HepG2 (cell line): ENCODE measurements around the gene LTC4S. TPM values are rescaled to one million over a fixed set of nuclear protein-coding genes. Genes with fewer than 3 reads are reported as not detected.

Source experiments
- GABPB1 ChIP-seq: IDR thresholded peaks from 2 replicates; pipeline ENCODE4 v1.6.1; 2016; ENCODE audit warnings: mild to moderate bottlenecking, missing genetic modification reagents, moderate library complexity, missing compliant biosample characterization
- HNRNPL ChIP-seq: fragments of 200-400 bp; formaldehyde crosslinking; IDR thresholded peaks from 2 replicates; pipeline ENCODE4 v1.6.1; 2017; ENCODE audit warnings: mild to moderate bottlenecking, low read depth, low read length
- HOXD1 ChIP-seq: sonication (generic); formaldehyde crosslinking; IDR thresholded peaks from 2 replicates; pipeline ENCODE4 v1.5.0; 2020; ENCODE audit warnings: missing genetic modification reagents
- KDM5A ChIP-seq: fragments of 200-600 bp; sonication (generic); IDR thresholded peaks from 2 replicates; pipeline ENCODE4 v1.7.0; 2018; ENCODE audit warnings: antibody characterized with exemption, mild to moderate bottlenecking, low read length, borderline replicate concordance
- MAFK ChIP-seq, 2 experiments: IDR thresholded peaks in 1 of 2; conservative IDR thresholded peaks in 1 of 2; 2 replicates each; pipeline ENCODE4 v1.6.1; 2011; ENCODE audit warnings: improper control_type of control experiment in 2 of 2, low read length in 2 of 2
- MED13 ChIP-seq: sonication (generic); formaldehyde crosslinking; IDR thresholded peaks from 2 replicates; pipeline ENCODE4 v1.5.0; 2020; ENCODE audit warnings: missing genetic modification reagents
- NCOA2 ChIP-seq: sonication (generic); formaldehyde crosslinking; IDR thresholded peaks from 2 replicates; pipeline ENCODE4 v1.8.0; 2022; ENCODE audit warnings: inconsistent platforms
- PCBP1 ChIP-seq: fragments of 200-400 bp; formaldehyde crosslinking; IDR thresholded peaks from 2 replicates; pipeline ENCODE4 v1.6.1; 2017; ENCODE audit warnings: mild to moderate bottlenecking, low read depth, low read length, borderline replicate concordance
- SKI ChIP-seq: fragments of 450-650 bp; IDR thresholded peaks from one replicate; pipeline ENCODE4 v1.6.1; 2018; ENCODE audit warnings: mild to moderate bottlenecking; ENCODE audit not compliant: partially characterized antibody
- SOX13 ChIP-seq, 3 experiments: fragments of 450-650 bp in 1 of 3; sonication (generic) in 1 of 3; formaldehyde crosslinking in 1 of 3; IDR thresholded peaks in 2 of 3; conservative IDR thresholded peaks in 1 of 3; 2 replicates each; pipeline versions ENCODE4 v1.5.0 to v1.6.1; 2016 to 2020; ENCODE audit warnings: antibody characterized with exemption in 1 of 3, mild to moderate bottlenecking in 1 of 3, missing compliant biosample characterization in 1 of 3, missing genetic modification reagents in 1 of 3, moderate library complexity in 1 of 3
- THAP11 ChIP-seq: IDR thresholded peaks from 2 replicates; pipeline ENCODE4 v1.6.1; 2016; ENCODE audit warnings: missing biosample characterization, missing genetic modification reagents
- ZNF232 ChIP-seq: sonication (generic); formaldehyde crosslinking; IDR thresholded peaks from 2 replicates; pipeline ENCODE4 v1.4.0; 2020; ENCODE audit warnings: missing genetic modification reagents, borderline replicate concordance
- ZNF546 ChIP-seq: sonication (generic); formaldehyde crosslinking; conservative IDR thresholded peaks from 2 replicates; pipeline ENCODE4 v1.8.1; 2023; ENCODE audit warnings: mild to moderate bottlenecking, missing genetic modification reagents
- ZNF567 ChIP-seq: sonication (generic); formaldehyde crosslinking; IDR thresholded peaks from 2 replicates; pipeline ENCODE4 v1.8.1; 2023; ENCODE audit warnings: mild to moderate bottlenecking, missing genetic modification reagents, borderline replicate concordance
- ZNF891 ChIP-seq: sonication (generic); formaldehyde crosslinking; IDR thresholded peaks from 2 replicates; pipeline ENCODE4 v1.5.0; 2020; ENCODE audit warnings: mild to moderate bottlenecking, missing genetic modification reagents
- polyA plus RNA-seq, 8 experiments: library from polyadenylated mRNA; depleted of rRNA in 3 of 8; stranded (reverse) in 7 of 8; unstranded in 1 of 8; fragments of >200 nt; fragmentation: Illumina TruSeq in 4 of 8; extraction: Trizol in 4 of 8; gene quantifications; 2 replicates each; pipeline versions ENCODE4 v1.2.1 to v1.2.3, GENCODE V29; 2011 to 2016; ENCODE audit warnings: low read depth in 4 of 8, missing spikeins in 1 of 8, mixed read lengths in 1 of 8; ENCODE audit not compliant: insufficient read depth in 1 of 8
- total RNA-seq, 5 experiments: library from RNA; depleted of rRNA; stranded (reverse); fragments of >200 nt; fragmentation: Illumina TruSeq; extraction: Trizol; gene quantifications; 2 replicates each; pipeline ENCODE4 v1.2.3, GENCODE V29; 2016; ENCODE audit warnings: low read depth in 1 of 5
- TF ChIP-seq, protein P1 (sequence below): sonication (generic); formaldehyde crosslinking; IDR thresholded peaks from 2 replicates; pipeline ENCODE4 v1.5.0; 2020; ENCODE audit warnings: mild to moderate bottlenecking, missing genetic modification reagents
- TF ChIP-seq, protein P2 (sequence below): sonication (generic); formaldehyde crosslinking; IDR thresholded peaks from 2 replicates; pipeline ENCODE4 v1.9.0; 2021; ENCODE audit warnings: missing genetic modification reagents, borderline replicate concordance
- TF ChIP-seq, protein P3 (sequence below): sonication (generic); formaldehyde crosslinking; conservative IDR thresholded peaks from 2 replicates; pipeline ENCODE4 v1.8.0; 2022; ENCODE audit warnings: low read depth, missing genetic modification reagents
- TF ChIP-seq, protein P4 (sequence below): IDR thresholded peaks from 2 replicates; pipeline ENCODE4 v1.6.1; 2016; ENCODE audit warnings: missing genetic modification reagents, missing compliant biosample characterization

Gene LTC4S
- total and polyA plus RNA-seq, 2 of the 13 experiments (the other 11 are each of a cell fraction or from before 2014, with no cell fraction given), result 0.35 TPM; not detected in 1

DNA sequence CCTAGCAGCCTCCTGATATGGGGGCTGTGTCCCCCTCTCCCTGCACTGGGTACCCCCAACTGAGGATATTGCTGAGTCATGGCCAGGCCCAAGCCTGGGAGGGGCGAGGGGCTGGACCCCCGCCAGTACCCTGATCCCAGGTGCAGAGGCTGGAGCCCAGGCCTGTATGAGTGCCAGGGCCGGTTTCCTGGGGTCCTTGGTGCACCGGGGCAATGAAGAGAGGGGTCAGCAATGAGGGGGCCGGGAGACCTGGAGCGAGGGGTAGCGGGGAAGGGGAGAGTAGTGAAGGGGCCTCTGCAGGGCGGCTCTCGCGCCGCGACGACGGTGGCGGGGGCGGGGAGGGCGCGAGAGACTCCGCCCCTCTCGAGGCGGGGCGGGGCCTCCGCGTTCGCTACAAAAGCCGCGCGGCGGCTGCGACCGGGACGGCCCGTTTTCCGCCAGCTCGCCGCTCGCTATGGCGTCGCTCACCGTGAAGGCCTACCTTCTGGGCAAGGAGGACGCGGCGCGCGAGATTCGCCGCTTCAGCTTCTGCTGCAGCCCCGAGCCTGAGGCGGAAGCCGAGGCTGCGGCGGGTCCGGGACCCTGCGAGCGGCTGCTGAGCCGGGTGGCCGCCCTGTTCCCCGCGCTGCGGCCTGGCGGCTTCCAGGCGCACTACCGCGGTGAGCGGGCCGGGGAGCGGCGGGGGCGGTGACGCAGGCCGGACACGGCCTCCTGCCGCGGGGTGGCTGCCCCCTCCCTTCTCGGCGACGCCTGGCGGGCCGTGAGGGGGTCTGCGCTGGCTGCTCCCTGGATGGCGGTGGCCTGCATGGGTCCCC is 26.9 kb downstream of the LTC4S start, which contains the start of gene SQSTM1 (continued):
- TF ChIP-seq ZNF546 (peak; percentile 64; the same call in 1 of the 2 replicates), SOX13 (IDR thresholded peaks at IDR 0.05) (no peak), SOX13 (CRISPR knock-in tag; conservative IDR thresholded peaks at IDR 0.05 in 1 of 2, IDR thresholded peaks at IDR 0.05 in 1 of 2) (peak in 1 of 2 experiments; percentile 42; a peak in 1 of 4 replicates), MED13 (0 out of 2 replicates have a peak, but pooled peaks have one; percentile 26), THAP11 (CRISPR knock-in tag) (peak; percentile 65; the same call in 1 of the 2 replicates), ZNF232 (CRISPR knock-in tag) (peak; percentile 53; the same call in 1 of the 2 replicates), ZNF567 (CRISPR knock-in tag) (0 out of 2 replicates have a peak, but pooled peaks have one; percentile 55), HNRNPL (peak; percentile 18), SKI (peak; percentile 22), KDM5A (no peak), PCBP1 (peak; percentile 85; the same call in 1 of the 2 replicates), NCOA2 (CRISPR knock-in tag) (0 out of 2 replicates have a peak, but pooled peaks have one; percentile 55), GABPB1 (CRISPR knock-in tag) (peak; percentile 70; the same call in 1 of the 2 replicates), ZNF891 (peak; percentile 85; the same call in 1 of the 2 replicates), MAFK (conservative IDR thresholded peaks at IDR 0.05 in 1 of 2, IDR thresholded peaks at IDR 0.05 in 1 of 2; ENCODE audit: low read length in 2 of 2) (peak; percentile 88 to 97), HOXD1 (CRISPR knock-in tag) (0 out of 2 replicates have a peak, but pooled peaks have one; percentile 25)
- TF ChIP-seq, protein P1, sequence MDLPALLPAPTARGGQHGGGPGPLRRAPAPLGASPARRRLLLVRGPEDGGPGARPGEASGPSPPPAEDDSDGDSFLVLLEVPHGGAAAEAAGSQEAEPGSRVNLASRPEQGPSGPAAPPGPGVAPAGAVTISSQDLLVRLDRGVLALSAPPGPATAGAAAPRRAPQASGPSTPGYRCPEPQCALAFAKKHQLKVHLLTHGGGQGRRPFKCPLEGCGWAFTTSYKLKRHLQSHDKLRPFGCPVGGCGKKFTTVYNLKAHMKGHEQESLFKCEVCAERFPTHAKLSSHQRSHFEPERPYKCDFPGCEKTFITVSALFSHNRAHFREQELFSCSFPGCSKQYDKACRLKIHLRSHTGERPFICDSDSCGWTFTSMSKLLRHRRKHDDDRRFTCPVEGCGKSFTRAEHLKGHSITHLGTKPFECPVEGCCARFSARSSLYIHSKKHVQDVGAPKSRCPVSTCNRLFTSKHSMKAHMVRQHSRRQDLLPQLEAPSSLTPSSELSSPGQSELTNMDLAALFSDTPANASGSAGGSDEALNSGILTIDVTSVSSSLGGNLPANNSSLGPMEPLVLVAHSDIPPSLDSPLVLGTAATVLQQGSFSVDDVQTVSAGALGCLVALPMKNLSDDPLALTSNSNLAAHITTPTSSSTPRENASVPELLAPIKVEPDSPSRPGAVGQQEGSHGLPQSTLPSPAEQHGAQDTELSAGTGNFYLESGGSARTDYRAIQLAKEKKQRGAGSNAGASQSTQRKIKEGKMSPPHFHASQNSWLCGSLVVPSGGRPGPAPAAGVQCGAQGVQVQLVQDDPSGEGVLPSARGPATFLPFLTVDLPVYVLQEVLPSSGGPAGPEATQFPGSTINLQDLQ (CRISPR knock-in tag), result peak; percentile 74
- TF ChIP-seq, protein P2, sequence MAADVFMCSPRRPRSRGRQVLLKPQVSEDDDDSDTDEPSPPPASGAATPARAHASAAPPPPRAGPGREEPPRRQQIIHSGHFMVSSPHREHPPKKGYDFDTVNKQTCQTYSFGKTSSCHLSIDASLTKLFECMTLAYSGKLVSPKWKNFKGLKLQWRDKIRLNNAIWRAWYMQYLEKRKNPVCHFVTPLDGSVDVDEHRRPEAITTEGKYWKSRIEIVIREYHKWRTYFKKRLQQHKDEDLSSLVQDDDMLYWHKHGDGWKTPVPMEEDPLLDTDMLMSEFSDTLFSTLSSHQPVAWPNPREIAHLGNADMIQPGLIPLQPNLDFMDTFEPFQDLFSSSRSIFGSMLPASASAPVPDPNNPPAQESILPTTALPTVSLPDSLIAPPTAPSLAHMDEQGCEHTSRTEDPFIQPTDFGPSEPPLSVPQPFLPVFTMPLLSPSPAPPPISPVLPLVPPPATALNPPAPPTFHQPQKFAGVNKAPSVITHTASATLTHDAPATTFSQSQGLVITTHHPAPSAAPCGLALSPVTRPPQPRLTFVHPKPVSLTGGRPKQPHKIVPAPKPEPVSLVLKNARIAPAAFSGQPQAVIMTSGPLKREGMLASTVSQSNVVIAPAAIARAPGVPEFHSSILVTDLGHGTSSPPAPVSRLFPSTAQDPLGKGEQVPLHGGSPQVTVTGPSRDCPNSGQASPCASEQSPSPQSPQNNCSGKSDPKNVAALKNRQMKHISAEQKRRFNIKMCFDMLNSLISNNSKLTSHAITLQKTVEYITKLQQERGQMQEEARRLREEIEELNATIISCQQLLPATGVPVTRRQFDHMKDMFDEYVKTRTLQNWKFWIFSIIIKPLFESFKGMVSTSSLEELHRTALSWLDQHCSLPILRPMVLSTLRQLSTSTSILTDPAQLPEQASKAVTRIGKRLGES (CRISPR knock-in tag), result no peak; the same call in 1 of the 2 replicates
- TF ChIP-seq, protein P3, sequence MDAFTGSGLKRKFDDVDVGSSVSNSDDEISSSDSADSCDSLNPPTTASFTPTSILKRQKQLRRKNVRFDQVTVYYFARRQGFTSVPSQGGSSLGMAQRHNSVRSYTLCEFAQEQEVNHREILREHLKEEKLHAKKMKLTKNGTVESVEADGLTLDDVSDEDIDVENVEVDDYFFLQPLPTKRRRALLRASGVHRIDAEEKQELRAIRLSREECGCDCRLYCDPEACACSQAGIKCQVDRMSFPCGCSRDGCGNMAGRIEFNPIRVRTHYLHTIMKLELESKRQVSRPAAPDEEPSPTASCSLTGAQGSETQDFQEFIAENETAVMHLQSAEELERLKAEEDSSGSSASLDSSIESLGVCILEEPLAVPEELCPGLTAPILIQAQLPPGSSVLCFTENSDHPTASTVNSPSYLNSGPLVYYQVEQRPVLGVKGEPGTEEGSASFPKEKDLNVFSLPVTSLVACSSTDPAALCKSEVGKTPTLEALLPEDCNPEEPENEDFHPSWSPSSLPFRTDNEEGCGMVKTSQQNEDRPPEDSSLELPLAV (CRISPR knock-in tag), result 0 out of 2 replicates have a peak, but pooled peaks have one; percentile 71
- TF ChIP-seq, protein P4, sequence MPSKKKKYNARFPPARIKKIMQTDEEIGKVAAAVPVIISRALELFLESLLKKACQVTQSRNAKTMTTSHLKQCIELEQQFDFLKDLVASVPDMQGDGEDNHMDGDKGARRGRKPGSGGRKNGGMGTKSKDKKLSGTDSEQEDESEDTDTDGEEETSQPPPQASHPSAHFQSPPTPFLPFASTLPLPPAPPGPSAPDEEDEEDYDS (CRISPR knock-in tag), result peak; percentile 98
